Fibroblast of pulmonary artery (primary cell): ENCODE data around the gene VAV2.
A peak's percentile ranks its signal among the peaks of the same experiment; 100 is the strongest.

Experiments used
- DNase-seq: peaks from one replicate; pipeline ENCODE4 v3.0.0-alpha.2; 2010; ENCODE audit warnings: low read depth
- H3K4me3 ChIP-seq: replicated peaks from 2 replicates; pipeline ENCODE4 v1.5.1; 2011; ENCODE audit warnings: low read depth, mild to moderate bottlenecking, control low read depth, low read length, moderate library complexity
- TF ChIP-seq, protein P1 (sequence below): IDR thresholded peaks from 2 replicates; pipeline ENCODE4 v1.5.1; 2011; ENCODE audit warnings: mild to moderate bottlenecking, control low read depth, low read length, inconsistent platforms; ENCODE audit errors: missing control alignments

The VAV2 gene

DNA sequence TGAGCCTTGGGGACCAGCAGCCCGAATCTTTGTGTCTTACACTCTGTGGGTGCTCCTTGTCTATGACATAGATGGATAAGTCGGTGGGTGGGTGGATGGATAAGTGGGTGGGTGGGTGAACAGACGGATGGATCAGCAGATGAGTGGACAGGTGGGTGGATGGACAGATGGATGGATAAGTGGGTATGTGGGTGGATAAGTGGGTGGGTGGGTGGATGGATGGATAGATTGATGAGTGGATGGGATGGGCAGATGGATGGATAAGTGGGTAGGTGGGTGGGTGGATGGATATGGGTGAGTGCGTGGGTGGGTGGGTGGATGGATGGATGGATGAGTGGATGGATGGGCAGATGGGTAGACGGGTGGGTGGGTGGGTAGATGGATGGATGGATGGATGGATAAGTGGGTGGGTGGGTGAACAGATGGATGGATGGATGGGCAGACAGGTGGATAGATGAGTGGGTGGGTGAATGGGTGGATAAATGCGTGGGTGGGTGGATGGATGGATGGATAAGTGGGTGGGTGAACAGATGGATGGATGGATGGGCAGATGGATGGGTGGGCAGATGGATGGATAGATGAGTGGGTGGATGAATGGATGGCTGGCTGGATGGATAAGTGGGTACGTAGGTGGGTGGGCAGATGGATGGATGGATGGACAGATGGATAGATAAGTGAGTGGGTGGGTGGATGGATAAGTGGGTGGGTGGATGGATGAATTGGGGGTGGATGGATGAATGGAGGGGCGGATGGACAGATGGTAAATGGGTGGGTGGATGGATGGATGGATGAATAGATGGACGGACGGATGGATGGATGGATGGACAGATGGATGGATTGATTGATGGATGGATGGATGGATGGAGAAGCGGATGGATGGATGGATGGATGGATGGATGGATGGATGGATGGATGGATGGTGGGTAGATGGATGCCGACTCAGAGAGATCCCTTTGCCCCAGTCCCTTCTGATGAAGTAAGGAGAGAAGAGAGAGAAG lies 121.2 kb downstream of the VAV2 start:
- no peak for DNase-seq
- TF ChIP-seq, protein P1, sequence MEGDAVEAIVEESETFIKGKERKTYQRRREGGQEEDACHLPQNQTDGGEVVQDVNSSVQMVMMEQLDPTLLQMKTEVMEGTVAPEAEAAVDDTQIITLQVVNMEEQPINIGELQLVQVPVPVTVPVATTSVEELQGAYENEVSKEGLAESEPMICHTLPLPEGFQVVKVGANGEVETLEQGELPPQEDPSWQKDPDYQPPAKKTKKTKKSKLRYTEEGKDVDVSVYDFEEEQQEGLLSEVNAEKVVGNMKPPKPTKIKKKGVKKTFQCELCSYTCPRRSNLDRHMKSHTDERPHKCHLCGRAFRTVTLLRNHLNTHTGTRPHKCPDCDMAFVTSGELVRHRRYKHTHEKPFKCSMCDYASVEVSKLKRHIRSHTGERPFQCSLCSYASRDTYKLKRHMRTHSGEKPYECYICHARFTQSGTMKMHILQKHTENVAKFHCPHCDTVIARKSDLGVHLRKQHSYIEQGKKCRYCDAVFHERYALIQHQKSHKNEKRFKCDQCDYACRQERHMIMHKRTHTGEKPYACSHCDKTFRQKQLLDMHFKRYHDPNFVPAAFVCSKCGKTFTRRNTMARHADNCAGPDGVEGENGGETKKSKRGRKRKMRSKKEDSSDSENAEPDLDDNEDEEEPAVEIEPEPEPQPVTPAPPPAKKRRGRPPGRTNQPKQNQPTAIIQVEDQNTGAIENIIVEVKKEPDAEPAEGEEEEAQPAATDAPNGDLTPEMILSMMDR, result no peak
- H3K4me3 ChIP-seq, result no peak overlapping the region

DNA sequence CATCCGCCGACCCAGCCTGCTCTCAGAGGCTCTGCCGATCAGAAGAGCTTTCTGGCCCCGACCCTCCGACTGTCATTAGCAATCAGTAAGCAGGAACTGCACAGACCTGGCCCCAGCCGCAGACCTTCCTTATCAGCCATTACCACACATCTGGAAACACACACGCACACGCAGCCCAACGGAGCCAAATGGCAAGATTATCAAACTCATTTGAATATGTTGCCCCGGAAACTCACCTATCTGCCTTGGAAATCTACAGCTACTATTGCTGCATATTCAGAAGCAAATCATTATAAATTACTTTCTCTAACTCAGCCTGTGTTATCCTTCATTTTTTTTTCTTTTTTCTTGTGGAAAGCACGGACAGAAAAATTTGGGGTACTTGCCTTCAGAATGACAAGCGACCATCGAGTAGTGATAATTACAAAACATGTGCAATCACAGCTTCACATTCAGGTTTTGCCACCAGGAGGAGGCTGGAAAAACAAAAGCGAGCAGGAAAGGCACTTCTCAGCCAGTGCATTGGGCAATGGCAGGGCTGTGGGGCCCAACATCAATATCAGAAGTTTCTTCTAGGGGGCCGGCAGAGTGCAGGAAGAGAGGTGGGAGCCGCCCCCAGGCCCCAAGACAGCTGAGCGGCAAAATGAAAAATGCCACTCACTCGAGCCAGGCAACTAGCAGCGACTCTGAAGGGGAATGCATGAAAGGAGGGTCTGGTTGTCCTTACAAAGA lies 122.3 kb downstream of the VAV2 start:
- TF ChIP-seq, protein P1, result peak; percentile 29
- no peak overlapping the region for H3K4me3 ChIP-seq
- DNase-seq, result peak; percentile 44

DNA sequence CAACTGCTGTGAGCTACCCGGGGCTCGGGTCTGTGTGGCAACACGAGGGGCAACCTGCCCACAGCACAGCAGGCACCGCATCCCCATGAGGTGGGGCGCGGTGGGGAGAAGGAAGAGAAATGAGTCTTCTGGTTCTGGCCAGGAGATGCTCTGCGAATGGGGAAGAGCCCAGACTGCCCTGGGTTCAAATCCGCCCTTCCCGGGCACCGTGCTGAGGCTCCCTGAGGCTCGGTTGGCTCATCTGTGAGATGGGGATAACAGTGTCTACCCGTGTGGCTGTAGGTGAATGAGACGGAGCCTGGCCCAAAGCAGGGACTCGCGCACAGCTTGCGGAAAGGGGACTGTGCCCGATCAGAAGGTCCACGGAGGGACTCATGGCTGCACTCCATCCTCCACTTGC lies 123.9 kb downstream of the VAV2 start:
- DNase-seq, result no peak
- TF ChIP-seq, protein P1, result no peak
- H3K4me3 ChIP-seq, result no peak overlapping the region

DNA sequence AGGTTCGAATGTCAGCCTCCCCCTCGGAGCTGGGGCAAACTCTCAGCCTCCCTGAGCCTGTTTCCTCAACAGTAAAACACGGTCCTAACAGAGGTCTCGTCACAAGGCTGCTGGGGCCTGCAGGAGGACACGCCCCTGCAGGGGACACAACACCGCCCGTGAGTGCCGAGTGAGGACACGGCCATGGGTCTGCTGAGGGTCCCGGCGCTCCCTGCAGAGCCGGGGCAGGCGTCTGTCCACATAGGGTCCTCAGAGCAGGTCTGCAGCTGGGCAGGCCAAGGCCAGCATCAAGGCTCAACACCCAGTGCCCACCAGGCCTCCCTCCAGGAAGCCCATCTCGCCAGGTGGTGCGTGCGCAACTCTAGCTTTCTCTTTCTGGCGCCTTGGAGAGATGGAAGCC lies 125.2 kb downstream of the VAV2 start:
- no peak for DNase-seq
- H3K4me3 ChIP-seq, result no peak overlapping the region
- TF ChIP-seq, protein P1, result no peak

DNA sequence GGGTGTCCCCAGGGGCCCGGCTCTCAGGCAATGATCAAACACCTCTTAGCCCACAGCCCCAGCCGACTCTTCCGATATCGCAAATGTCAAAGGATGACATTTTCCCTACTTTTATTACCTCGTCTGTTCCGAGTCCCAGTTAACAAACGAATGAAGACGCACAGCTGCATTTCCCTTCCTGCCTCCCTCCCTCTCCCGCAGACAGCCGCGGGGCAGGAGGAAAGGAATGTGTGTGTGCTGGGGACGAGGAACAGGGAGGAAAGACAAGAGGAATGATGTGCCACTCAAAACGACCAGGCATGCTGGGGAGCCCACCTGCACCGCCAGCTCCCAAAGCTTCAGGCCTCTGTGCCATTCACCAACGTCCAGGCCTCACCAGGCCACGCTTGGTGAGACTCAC lies 128.1 kb downstream of the VAV2 start:
- TF ChIP-seq, protein P1, result no peak
- no peak for DNase-seq
- no peak overlapping the region for H3K4me3 ChIP-seq

DNA sequence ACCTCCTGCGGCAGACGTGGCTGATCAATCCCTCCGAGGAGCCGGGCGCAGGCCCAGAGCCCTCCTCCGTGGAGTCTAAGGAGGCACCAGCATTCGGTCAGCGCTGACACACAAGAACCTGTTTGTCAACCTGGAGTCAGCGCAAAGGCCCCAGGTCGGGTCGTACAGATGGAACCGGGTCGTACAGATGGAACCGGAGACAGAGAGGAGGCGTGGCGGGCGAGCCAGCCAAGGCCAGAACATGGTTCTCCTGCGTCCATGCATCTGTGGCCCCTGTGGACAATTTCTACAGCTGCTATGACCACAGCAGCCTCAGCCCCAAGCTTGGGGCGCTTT lies 128.9 kb downstream of the VAV2 start:
- TF ChIP-seq, protein P1, result no peak
- no peak for DNase-seq
- H3K4me3 ChIP-seq, result no peak overlapping the region
